Measurements from ENCODE around the gene SRP9.
"Not testable (repeated sequence)": the region's sequence is repeated elsewhere in the genome, so short reads cannot be mapped to it uniquely, and the experiment has no call there.

Gene SRP9

GRCh38 chr1:225755671-225756319 is 21.8 kb upstream of the SRP9 start:
- DNase-seq (ENCODE audit: low read depth), result no peak

- no peak for DNase-seq (ENCODE audit: low read depth)
These were observed 19.5 kb upstream of the SRP9 start for GRCh38 chr1:225757927-225758656.

- not testable (repeated sequence) for DNase-seq (ENCODE audit: low read depth)
These were observed 17.7 kb upstream of the SRP9 start for GRCh38 chr1:225759972-225760371.

GRCh38 chr1:225760531-225760930 is 17.1 kb upstream of the SRP9 start:
- no peak for DNase-seq (ENCODE audit: low read depth)

- DNase-seq (ENCODE audit: low read depth), result not testable (repeated sequence)
These were observed 16.2 kb upstream of the SRP9 start for GRCh38 chr1:225761395-225761794.

GRCh38 chr1:225762002-225762441 is 15.6 kb upstream of the SRP9 start:
- DNase-seq (ENCODE audit: low read depth), result no peak

GRCh38 chr1:225762444-225762843 is 15.2 kb upstream of the SRP9 start:
- no peak for DNase-seq (ENCODE audit: low read depth)

GRCh38 chr1:225763716-225764548 is 13.7 kb upstream of the SRP9 start:
- DNase-seq (ENCODE audit: low read depth), result no peak

GRCh38 chr1:225765982-225766674 is 11.5 kb upstream of the SRP9 start:
- DNase-seq (ENCODE audit: low read depth), result no peak

GRCh38 chr1:225766967-225767633 is 10.5 kb upstream of the SRP9 start:
- no peak for DNase-seq (ENCODE audit: low read depth)

- no peak for DNase-seq (ENCODE audit: low read depth)
These were observed 9.7 kb upstream of the SRP9 start for GRCh38 chr1:225767634-225768540.

- DNase-seq (ENCODE audit: low read depth), result no peak
These were observed 8.8 kb upstream of the SRP9 start for GRCh38 chr1:225768662-225769426.

GRCh38 chr1:225769687-225770086 is 7.9 kb upstream of the SRP9 start:
- no peak for DNase-seq (ENCODE audit: low read depth)

- no peak for DNase-seq (ENCODE audit: low read depth)
These were observed 6.9 kb upstream of the SRP9 start for GRCh38 chr1:225770561-225771248.

GRCh38 chr1:225771661-225772322 is 5.8 kb upstream of the SRP9 start:
- no peak for DNase-seq (ENCODE audit: low read depth)

- no peak for DNase-seq (ENCODE audit: low read depth)
These were observed 5.3 kb upstream of the SRP9 start for GRCh38 chr1:225772323-225772768.

- DNase-seq (ENCODE audit: low read depth), result no peak
These were observed 4.8 kb upstream of the SRP9 start for GRCh38 chr1:225772848-225773247.

Data from activated T-cell treated with anti-CD3 and anti-CD28 coated beads for 1 hour (primary cell).